Measurements from ENCODE around the gene CCDC89.
"Not testable (repeated sequence)": the region's sequence is repeated elsewhere in the genome, so short reads cannot be mapped to it uniquely, and the experiment has no call there.

Gene CCDC89

GRCh38 chr11:85673393-85673792 lies 12.6 kb downstream of the CCDC89 start:
- no peak overlapping the region for H3K4me3 ChIP-seq (replicated peaks; ENCODE audit: low read depth, low read length)
- TF ChIP-seq CTCF (IDR thresholded peaks at IDR 0.05; ENCODE audit: low read depth, low read length, missing control alignments), result no peak
- DNase-seq (ENCODE audit: extremely low read depth, low read depth), result no peak

DNA sequence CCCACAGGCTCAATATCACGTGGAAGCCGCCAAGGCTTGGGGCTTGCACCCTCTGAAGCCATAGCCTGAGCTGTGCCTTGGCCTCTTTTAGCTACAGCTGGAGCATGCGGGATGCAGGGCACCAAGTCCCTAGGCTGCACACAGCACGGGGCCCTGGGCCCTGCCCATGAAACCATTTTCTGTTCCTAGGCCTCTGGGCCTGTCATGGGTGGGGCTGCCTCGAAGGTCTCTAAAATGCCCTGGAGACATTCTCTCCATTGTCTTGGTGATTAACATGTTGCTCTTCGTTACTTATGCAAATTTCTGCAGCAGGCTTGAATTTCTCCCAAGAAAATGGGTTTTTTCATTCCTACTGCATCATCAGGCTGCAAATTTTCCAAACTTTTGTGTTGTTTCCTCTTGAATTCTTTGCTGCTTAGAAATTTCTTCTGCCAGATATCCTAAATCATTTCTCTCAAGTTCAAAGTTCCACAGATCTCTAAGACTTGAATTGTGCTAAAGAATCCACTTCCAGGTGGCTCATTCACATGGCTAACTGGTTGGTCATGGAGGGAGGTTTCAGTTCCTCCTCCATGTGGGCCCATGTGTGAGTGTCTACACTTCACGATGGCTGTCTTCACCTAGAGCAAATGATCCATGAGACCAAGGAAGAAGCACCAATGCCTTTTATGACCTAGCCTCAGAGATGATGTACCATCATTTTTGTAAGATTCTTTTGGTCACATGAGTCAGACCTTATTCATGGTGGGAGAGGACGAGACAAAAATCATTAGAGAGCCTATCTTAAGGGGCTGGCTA lies 13.7 kb downstream of the CCDC89 start:
- no peak for DNase-seq (ENCODE audit: extremely low read depth, low read depth)
- TF ChIP-seq CTCF (IDR thresholded peaks at IDR 0.05; ENCODE audit: low read depth, low read length, missing control alignments), result no peak
- no peak overlapping the region for H3K4me3 ChIP-seq (replicated peaks; ENCODE audit: low read depth, low read length)

- DNase-seq (ENCODE audit: extremely low read depth, low read depth); H3K4me3 ChIP-seq (replicated peaks; ENCODE audit: low read depth, low read length): not testable (repeated sequence)
These were observed 14.9 kb downstream of the CCDC89 start for GRCh38 chr11:85670949-85671663.

DNA sequence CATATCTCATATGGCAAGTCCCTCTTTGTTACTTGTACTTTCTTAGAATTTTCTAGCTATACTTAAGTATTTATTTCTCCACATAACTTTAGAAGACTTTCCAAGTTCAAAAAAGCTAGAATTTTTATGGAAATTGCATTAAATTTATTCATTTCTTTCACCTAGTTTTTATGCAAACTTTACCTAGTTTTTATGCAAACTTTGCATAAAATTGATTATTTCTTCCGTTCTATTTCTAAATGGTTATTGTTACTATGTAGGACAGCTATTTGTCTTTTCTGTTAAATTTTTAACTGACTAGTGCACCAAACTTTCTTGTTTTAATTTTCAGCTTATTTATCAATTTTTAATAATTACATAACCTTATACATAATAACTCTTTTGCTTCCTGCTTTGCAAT lies 17.8 kb downstream of the CCDC89 start:
- no peak for DNase-seq (ENCODE audit: extremely low read depth, low read depth)
- no peak for TF ChIP-seq CTCF (IDR thresholded peaks at IDR 0.05; ENCODE audit: low read depth, low read length, missing control alignments)
- H3K4me3 ChIP-seq (replicated peaks; ENCODE audit: low read depth, low read length), result no peak overlapping the region

DNA sequence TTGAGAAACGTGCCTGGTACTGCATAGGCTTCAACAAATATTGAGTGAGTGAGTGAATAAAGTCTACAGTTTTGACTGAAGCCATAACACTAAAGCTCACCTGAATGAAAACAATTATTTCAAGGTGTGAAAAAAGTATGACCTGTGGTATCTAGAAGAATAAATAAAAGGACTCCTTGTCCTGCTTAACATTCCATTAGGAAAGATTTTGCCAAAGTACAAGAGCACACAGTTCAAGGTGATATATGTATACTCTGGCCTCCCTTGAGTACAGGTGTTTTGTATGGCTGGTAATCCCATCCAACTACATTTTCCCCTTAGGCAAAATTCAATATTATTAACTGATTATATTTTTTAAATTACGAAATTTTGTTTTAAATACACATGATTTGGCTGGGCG lies 19.3 kb downstream of the CCDC89 start:
- H3K4me3 ChIP-seq (replicated peaks; ENCODE audit: low read depth, low read length), result no peak overlapping the region
- no peak for DNase-seq (ENCODE audit: extremely low read depth, low read depth)
- TF ChIP-seq CTCF (IDR thresholded peaks at IDR 0.05; ENCODE audit: low read depth, low read length, missing control alignments), result no peak

GRCh38 chr11:85665733-85666132 lies 20.3 kb downstream of the CCDC89 start:
- TF ChIP-seq CTCF (IDR thresholded peaks at IDR 0.05; ENCODE audit: low read depth, low read length, missing control alignments), result no peak
- no peak overlapping the region for H3K4me3 ChIP-seq (replicated peaks; ENCODE audit: low read depth, low read length)
- no peak for DNase-seq (ENCODE audit: extremely low read depth, low read depth)

GRCh38 chr11:85664615-85665481 lies 21.1 kb downstream of the CCDC89 start, which contains the start of gene CREBZF:
TSS of gene CREBZF (minus strand) at chr11:85665129. CDS start at chr11:85664875, 254 bp downstream.
- DNase-seq (ENCODE audit: extremely low read depth, low read depth), result peak; percentile 79
- H3K4me3 ChIP-seq (replicated peaks; ENCODE audit: low read depth, low read length), result peak within 1 kb of the TSS; percentile 75
- TF ChIP-seq CTCF (IDR thresholded peaks at IDR 0.05; ENCODE audit: low read depth, low read length, missing control alignments), result no peak

Data from HFF-Myc (cell line).